Body of pancreas (tissue), 4 donors: ENCODE data around the gene SVIL.
"Not testable (repeated sequence)": the region's sequence is repeated elsewhere in the genome, so short reads cannot be mapped to it uniquely, and the experiment has no call there.

Experiments
- POLR2A ChIP-seq, 3 donors: fragments of 450-650 bp; IDR thresholded peaks; one replicate each; pipeline ENCODE4 v1.6.1; 2016; ENCODE audit warnings: antibody characterized with exemption in 3 of 3, mild to moderate bottlenecking in 2 of 3
- TF ChIP-seq, protein P1 (sequence below), 7 experiments: fragments of 450-650 bp in 4 of 7; fragments of 200-600 bp in 3 of 7; sonication (generic) in 3 of 7; IDR thresholded peaks; one replicate each; pipeline ENCODE4 v1.5.1; 2016 to 2019; ENCODE audit warnings: antibody characterized with exemption in 7 of 7

DNA sequence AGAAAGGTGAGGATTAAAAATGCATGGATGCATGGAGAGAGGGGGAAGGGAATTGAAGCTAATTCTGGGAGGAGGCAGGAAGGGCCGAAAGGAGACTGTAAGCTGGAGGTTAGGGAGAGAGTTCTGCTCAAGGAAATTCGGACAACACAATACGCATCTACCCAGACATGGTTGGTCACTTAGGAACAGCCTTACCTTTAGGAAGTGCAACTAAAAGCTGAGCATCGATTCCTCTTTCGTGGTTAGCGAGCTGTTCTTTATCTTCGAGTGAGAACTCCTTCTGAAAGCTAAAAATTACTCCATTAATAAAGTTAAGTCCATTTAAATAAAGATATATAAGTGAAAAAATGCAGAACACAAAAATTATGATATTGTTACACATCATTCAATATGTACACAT, 71.8 kb downstream of the SVIL start:
- TF ChIP-seq, protein P1, sequence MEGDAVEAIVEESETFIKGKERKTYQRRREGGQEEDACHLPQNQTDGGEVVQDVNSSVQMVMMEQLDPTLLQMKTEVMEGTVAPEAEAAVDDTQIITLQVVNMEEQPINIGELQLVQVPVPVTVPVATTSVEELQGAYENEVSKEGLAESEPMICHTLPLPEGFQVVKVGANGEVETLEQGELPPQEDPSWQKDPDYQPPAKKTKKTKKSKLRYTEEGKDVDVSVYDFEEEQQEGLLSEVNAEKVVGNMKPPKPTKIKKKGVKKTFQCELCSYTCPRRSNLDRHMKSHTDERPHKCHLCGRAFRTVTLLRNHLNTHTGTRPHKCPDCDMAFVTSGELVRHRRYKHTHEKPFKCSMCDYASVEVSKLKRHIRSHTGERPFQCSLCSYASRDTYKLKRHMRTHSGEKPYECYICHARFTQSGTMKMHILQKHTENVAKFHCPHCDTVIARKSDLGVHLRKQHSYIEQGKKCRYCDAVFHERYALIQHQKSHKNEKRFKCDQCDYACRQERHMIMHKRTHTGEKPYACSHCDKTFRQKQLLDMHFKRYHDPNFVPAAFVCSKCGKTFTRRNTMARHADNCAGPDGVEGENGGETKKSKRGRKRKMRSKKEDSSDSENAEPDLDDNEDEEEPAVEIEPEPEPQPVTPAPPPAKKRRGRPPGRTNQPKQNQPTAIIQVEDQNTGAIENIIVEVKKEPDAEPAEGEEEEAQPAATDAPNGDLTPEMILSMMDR (IDR thresholded peaks at IDR 0.05), result not testable (repeated sequence)
- TF ChIP-seq POLR2A (IDR thresholded peaks at IDR 0.05), result not testable (repeated sequence)
